ENCODE results near the gene RALGPS1.

- TF ChIP-seq POLR2A (IDR thresholded peaks at IDR 0.05) (no peak), CTCF (IDR thresholded peaks at IDR 0.05) (no peak)
Measured at GRCh38 chr9:127056446-127056845, 141.9 kb downstream of the RALGPS1 start.

All from sigmoid colon (tissue), 3 donors.